NCI-H524 (cell line): ENCODE results near the gene CAMK2B.

Source experiments
- DNase-seq, 2 experiments: peaks; one replicate each; lab custom pipeline; 2025; lab: John Stamatoyannopoulos, UW

The CAMK2B gene

DNA sequence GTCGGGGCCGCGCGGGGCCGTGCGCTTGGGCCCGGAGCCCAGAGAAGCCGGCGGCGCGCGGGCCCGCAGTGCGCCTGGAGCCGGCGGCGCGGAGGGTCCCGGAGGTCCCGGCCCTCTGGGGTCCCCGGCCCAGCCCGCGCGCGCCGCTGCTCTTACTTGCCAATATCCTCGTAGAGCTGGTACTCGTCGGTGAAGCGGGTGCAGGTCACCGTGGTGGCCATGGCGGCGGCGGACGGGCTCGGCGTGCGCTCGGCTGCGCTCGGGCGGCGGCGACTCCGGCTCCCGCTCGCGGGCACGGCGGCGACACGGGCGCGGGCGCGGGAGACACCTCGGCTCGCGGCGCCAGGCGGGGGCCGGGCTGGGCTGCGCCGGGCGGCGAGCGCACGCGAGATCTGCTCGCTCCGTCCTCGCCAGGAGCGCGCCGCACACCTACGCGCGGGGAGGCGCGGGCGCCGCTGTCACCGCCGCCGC, at the start of gene CAMK2B:
CAMK2B (minus strand) TSS at position 394 of the 471 bp plus-strand sequence; CDS start at position 221, 173 bp downstream.
- peak; percentile 6 to 33 for DNase-seq

DNA sequence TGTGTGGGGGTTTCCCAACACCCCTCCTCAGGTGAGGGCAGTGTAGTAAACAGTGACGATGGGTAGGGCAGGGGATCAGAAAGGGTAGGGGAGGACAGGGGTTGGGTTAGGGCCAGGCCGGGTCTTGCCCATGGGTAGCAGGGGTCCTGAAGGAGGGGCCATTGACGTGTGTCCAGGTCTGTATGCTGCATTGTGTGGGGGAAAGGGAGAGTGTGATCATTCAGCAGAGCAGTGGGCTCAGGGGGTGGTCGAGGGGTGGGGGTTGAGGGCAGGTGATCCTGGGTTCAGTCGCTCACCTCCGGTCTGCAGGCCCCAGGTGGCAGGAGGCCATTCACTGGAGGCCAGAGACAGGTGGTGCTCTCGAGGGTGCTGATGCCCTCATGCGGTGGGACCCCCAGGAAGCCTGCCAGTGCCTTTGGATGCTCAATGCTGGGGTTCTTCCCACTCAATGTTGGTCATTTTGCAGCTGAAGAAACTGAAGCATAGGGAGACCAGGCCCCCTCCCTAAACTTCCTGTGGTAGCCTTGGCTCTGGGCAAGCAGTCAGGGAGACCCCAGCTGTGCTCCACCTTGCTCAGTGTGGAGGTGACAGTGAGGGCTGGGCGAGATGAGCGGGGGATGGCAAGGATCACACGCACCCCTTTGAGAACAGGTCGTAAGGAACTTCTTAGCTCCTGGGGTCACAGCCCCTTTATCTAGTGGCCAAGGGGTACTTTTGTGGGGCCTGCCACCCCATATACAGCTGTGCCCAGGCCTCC, 48.8 kb upstream of the CAMK2B start:
- DNase-seq = no peak

DNA sequence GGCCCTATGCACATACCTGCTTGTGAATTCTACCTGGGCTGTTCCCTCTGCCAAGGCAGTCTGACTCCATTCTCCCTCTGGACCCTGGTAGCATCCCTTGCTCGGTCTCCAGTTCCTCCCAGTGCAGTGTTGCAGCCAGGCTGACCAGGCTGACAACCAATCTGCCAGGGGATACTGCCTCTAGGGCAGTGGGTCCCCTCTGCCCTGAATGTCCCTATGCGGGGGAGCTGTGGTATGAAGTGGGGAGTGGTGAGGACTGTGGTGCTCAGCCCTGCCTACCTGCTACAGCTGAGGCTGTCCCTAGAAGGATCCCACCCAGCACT, 48.0 kb upstream of the CAMK2B start:
- no peak for DNase-seq

DNA sequence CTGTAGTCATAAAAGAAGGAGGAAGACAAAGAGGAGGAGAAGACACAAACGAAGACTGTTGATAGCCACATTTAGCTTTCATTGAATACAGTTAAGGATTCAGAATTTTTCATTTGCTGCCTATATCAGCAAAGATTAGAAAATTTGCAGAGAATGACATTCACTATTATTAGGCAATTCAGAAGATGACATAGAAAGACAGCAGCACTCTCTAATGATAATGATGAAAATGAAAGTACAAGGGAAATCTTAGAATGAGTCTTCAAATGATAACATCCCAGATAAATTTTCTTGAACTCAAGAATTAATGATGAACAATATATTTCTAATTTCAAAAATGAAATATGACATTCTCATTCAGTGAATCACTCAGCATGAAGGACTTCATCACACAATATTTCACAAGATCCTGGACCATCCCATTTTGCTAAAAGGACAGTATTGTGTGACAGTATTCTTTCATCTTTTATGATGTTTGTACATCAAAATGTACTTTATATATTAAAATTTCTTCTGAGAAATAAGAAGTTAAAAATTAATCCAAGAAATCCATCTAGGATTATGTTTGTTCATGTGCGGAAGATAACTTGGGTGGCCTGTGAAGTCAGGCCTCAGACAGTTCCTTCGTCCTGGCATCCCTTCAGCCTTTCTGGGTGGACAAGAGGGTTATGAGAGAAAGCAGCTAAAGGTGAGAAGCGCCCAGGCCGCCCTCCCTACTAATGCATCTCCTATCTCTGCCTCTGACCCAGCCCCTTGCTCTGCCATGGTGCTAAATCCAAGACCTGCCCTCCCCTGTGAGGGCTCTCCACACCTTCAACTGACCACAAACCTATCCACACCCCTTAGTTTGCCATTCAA, 47.4 kb upstream of the CAMK2B start:
- DNase-seq = no peak

DNA sequence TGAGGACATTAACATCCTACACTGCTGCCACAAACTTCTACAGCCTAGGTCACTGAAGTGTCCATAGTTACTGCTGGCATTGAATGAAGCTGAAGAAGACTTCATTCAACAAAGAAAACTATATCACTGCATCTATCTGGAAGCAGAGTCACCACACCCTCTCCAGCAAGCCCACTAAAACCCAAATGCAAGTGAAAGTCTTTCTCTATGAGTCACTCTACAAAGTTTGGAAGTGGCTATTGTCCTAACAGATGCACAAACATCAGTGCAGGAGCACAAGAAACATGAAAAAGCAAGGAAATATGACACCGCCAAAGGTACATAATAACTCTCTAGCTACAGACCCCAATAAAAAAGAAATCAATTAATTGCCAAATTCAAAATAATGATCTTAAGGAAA, 43.5 kb upstream of the CAMK2B start:
- no peak for DNase-seq

DNA sequence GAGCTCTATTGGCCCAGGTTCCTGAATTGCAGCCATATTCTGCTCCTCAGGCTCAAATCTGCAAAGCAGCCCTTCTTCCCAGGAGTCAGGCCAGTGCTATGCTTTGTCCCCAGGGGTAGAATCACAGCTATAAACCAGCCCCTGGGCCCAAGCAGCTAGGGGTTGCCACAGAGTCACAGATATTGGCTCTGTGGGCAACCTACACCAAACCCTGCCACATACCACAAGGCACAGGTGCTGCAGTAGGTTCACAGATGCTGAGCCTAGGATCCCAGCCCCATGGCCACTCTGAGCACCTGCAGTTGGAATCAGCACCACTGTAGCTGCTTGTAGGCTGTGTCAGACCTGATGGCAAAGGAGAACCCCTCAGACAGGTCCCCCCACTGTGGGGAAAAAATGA, 43.1 kb upstream of the CAMK2B start:
- DNase-seq = no peak

DNA sequence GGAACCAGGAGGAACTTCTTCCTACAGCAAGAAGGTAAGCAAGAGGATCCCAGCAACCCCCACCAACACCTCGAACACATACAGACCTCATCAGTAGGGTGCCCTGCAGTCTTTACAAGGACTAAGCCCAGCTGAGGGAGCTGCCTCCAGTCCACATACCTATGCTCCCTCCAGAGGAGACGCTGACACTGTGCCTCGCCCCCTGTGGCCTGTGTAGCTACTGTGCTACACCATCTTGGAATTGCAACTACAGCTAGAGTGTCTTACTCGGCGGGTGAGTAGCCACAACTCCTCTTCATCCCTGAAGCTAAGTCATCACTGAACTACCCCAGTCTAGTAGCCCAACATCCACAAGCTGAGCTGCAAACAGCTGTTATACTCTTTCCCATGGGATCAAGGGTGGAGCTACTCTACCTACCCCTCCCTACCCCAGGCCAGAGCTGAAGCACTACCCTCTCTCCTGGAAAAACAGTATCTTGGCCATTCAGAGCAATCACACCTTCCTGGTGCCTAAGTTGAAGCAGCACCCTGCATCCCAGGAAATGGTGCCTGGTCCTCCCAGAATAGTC, 42.2 kb upstream of the CAMK2B start:
- no peak for DNase-seq

DNA sequence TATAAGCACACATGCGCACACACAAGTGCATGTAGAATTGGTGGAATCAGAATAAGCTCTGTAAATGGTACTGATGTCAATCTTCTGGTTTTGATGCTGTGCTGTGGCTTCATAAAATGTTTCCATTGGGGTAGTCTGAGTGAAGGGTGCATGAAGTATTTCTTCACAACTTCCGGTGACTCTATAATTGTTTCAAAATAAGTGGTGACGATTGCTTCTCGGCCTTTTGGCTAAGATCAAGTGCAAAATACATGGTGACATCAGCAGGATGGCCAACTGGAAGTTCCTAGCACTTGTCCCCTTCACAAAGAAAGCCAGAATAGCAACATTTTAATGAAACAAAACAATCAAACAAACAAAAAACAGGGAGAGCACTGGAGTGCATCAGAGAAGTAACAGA, 41.6 kb upstream of the CAMK2B start:
- no peak for DNase-seq

DNA sequence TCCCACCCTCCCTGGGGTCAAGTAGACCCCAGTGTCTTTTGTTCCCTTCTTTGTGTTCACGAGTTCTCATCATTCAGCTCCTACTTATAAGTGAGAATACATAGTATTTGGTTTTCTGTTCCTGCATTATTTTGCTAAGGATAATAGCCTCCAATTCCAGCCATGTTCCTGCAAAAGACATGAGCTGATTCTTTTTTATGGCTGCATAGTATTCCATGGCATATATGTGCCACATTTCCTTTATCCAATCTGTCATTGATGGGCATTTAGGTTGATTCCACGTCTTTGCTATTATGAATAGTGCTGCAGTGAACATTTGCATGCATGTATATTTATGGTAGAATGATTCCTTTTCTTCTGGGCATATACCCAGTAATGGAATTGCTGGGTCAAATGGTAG, 28.3 kb upstream of the CAMK2B start:
- no peak for DNase-seq

DNA sequence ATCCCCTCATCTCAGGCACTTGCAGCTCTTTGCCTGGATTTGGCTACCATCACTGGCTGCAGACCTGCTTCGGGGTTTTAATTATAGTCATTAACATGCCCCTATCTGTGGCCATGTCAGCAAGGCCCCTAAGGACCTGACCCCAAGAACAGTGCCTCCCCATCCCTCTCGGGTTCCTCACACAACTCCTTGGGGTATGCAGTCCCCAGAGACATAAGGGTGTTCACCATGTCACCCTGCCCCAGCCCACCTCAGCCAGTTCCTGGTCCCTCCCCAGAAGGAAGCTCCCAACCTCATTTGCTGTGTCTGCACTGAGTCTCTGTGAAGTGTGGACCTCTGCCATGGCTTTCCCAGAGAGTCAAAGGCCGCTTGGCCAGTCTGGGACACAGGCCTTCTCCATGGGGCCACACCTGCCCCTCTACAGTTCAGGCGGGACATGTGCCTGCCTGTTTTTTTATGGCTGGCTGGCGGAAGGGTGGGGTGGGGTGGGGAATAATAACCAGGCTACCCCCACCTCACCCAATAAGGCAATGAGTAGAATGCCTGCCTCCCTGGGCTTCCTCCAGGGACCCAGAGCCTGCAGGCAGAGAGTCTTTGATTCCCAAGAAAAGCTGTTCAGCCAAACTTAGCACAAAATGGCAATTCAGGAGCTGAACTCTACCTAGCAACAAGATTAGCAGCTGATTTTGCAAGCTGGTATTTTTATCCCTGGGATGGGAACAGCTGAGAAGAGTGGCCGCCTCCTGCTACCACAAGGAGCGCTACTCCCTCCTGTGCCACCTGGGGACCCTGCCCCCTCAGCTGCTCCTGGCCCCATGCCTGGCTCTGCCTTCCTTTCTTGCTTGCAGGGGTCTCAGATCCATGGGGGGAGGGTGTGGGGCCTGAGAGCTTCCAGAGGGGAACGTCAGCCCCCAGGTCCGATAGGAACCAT, 23.7 kb upstream of the CAMK2B start:
- DNase-seq = peak in 1 of 2 experiments; percentile 29

DNA sequence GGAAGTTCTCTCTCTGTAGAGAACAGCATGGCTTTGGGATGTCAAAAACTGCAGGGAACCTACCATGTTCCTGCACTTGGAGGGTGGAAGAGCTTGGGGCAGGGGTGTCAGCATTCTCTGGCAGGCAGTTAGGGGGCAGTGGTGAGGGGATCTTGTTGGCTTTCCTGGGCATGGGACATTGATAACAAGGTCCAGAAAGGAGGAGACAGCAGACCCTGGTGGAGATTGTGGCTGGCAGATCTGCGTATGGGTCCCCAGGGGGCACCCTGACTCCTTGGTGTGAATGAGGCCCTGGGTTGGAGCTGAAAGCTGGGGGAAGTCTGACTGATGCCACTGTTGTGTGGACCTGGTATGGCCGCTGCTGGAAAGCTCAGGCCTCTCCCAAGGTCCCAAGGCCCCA, 22.9 kb upstream of the CAMK2B start:
- DNase-seq = peak in 1 of 2 experiments; percentile 30

DNA sequence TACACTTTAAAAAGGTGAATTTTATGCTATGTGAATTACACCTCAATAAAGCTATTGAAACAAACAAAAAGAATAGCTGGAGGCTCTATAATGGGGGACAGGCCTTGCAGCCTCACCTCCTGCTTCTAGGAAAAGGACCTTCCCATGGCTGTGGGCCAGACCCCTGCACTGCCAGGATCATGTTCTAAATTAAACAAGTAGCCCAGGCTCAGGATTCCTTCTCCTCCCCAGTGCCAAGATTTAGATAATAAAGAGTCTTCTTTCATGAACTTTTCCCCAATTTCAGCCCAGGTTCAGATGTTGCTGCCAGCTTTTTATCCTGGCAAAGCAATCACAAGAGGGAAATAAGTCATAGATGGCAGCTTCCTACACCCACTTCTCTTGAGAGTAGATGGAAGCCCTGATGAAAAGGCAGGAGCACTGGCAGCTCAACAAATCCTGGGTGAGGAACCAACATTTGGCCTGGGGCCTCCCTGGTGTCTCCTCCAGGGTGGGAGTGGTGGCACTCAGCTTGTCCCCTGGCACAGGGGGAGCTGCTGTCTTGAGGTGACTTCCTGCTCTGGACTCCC, 22.2 kb upstream of the CAMK2B start:
- DNase-seq = no peak

DNA sequence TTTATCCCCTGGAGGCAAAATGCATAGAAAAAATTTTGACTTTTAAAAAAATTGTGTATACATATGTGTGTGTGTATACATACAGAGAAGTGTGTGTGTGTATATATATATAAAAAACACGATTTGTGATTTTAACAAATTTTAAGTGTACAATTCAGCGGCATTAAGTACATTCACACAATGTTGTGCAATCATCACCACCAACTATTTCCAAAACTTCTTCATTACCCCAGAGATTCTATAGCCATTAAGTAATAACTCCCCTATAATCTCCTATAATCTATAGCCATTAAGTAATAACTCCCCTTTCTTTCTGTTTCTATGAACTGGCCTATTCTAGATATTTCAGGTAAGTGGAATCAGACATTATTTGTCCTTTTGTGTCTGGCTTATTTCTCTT, 20.7 kb upstream of the CAMK2B start:
- DNase-seq = no peak

DNA sequence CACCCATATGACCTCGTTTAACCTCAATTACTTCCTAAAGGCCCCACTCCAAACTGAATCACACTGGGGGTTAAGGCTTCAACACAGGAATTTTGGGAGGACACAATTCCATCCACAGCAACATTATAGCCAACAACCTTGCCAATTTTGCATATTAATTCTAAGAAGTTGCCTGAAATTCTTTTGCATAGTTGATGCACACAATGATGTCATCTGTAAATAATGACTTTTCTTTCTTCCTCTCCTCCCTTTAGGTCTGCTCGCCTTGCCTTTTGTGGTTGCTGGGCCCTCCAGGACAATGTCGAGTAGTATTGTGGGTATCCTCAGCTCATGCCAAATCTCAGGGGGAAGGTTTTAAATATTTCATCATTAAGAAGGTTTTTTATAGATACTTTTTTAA, 16.0 kb upstream of the CAMK2B start:
- DNase-seq = no peak

DNA sequence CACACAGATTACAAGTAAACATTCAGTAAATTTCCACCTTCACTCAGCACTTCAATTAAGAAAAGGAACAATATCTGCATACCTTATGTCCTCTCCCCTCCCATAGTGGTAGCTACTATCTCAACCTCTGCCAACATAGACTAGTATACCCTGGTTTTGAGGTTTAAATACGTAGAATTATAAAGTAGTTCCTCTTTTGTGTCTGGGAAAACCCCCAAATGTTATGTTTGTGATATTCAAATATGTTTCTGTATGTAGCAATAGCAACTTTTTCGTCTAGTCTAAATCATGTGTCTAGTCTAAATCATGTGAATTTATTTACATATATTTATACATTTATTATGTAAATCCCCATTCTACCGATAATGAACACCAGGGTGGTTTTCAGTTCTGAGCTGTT, 13.2 kb upstream of the CAMK2B start:
- no peak for DNase-seq

DNA sequence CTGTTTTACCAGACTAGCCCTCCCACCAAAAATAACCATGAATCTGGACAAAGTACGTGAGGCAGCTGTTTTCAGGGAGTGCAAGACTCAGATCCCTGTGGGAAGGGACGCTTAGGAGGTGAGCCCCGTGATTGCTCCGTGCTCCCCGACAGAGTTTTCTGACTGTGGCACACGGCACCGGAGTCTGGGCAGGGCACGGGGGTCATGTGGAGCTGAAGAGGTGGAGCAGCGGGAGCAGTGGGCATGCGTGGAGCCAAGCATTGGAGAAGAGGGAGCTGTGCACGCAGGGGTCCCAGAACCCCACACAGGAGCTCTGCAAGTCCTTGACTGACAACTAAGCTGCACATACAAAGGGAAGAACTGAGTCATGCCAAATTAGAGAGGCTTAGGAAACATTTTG, 11.1 kb upstream of the CAMK2B start:
- DNase-seq = no peak

DNA sequence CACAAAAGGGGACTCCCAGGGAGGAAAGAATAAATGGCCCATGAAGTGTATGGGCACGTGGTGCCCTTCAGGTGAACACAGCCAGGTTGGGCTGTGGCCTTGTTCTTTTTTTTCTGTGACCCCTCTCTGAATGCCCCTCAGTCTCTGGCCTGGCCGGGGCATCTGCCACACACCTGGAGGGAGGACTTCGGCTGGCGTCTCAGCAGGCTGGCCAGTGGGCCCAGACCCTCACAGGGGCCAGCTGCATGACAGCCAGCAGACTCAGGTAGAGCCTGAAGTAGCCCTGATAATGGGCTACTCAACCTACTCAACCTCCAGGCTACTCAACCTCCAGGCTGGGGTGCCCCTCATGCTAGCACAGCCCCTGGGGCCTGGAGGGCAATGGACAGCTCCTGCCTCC, 9.8 kb upstream of the CAMK2B start:
- DNase-seq = no peak

DNA sequence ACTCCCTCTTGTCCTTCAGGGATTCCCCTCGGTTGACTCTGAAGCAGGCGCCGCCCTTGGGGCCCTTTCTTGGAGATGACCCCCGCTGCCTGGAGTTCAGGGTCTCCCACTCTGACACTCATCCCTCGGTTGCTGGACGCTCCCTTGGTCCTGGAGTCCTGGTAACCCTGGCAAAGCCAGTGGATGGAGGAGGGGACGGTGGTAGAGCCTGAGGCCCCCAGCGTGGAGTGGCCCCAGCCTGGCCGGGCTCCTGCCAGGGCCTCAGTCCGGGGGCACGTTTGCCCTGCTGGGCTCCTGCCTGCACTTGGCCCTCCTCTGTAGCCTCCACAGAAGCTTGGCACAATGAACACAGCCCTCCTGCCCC, 9.3 kb upstream of the CAMK2B start:
- no peak for DNase-seq

DNA sequence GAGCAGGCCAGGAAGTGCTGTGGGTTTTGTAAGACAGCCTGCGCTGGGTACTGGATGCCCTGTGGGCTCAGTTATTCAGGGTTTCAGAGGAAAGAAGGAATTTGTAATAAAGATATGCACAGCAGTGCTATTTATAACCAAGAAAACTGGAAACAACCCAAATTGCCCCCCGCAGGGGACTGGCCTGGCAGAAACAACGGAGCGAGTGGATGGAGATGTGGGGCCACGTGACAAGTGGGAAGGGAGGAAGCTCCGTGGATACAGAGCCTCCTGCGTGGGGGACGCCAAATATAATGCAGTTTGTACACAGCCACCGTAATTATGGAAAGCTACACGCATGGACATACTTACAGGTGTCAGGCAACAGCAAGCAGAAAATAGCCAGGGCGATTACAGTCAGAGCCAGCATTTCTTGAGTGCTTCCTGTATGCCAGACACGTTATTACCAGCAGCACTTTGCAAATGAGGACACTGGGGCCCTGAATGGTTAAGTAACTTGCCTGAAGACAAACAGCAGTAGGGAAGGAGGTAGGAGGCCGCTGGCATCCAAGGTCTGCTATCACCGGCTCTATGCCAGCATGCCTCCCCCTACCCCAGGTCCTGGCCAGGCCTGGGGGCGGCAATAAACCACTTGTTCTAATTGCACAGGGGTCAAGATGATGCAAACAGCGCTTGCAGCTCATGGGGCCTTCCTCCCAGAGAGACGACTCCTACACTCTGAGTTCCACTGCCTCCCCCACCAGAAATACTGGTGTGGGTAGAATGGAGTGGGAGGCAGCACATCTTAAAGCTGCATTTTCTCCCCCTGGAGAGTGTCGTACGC, 8.7 kb upstream of the CAMK2B start:
- no peak for DNase-seq

DNA sequence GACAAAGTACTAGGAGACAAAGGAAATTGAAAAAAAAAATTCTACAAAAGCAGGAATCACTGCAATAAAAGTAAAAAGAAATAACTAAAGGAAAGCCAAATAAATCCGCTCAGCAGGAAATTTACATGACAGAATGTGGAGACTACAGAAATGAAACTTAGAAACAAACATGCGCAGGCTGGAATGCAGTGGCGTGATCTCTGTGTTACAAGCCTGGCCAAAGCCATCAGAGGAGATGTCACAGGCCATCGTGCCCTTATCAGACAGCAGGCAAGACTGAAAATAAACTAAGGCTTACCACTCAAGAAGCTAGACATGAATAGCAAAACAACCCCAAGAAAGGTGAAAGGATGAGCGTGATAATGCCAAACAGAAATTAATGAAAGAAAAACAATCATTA, 6.3 kb upstream of the CAMK2B start:
- no peak for DNase-seq

DNA sequence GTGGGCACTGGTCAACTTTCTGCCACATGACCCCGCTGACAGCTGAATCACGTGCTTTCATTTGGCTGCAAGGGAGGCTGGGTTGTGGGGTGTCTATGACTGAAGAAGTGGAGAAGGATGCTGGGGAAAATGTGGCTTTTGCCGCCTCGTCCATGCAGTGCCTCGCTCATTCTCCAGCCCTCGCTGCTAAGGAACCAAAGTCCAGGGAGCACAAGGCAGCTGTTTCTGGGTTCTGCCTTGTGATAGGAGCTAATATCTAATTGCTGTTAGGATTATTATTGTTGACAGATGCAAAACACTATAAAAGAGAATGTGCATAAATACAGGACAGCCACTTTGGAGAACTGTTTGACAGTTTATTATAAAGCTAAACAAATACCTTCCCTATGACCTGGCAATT, 4.9 kb upstream of the CAMK2B start:
- DNase-seq = no peak
